ENCODE results near the gene PAX2.
A peak's percentile ranks its signal among the peaks of the same experiment; 100 is the strongest.

The PAX2 gene

DNA sequence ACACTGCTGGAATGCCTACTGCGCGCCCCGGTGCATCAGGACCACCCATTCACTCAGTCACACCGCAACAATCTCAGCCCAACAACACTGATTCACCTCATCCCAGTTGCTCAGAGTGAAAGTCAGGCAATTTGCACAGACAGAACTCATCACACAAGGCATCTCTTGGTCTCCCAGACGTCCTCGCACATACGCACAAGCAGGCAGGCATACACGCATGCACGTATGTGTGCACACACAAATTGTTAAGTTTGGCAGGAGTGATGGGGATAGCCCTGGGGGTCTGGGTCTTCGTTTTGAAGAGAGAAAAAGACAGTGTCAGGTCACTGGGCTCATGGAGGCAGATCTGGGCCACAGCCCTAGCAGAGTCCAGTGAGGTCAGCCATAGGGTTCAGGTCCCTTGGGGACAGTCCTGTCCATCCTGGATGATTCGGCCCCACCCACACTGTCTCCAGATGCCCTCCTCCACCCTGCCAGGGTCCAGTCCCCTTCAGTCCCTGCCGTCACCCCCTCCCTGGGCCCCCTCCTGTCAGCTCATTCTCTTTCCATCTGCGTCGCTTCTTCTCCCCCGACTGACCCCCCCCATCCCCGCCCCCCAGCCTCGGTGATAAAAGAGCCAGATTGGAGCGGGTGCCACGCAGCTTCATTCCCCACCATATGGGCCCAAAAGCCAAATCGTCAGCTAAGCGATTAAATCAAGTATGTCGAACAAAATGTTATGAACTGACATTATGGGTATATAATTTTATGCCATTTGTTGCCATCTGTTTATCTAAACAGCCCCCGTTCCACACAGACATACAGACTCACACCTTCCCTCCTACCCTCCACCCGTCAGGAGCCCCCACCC is 118.9 kb downstream of the PAX2 start:
- DNase-seq, result no peak

DNA sequence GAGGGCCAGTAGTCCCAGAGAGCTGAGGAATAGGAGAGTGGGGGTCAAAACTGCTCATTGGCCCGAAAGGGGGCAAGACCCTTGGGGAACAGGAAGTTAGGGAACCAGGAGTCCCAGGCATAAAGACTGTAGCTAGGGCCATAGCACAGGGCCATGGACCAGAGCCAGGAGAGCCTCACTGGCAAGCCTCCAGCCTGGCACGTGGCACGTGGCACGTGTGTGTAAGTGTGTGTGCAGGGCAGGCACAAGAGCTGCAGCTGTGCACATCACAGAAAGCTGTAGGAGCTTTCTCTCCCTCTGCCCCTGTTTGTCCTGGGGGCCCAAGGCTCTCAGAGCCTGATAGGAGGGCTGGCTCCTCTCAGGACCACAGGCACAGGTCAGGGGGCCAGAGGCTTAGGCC is 119.6 kb downstream of the PAX2 start:
- no peak for DNase-seq

DNA sequence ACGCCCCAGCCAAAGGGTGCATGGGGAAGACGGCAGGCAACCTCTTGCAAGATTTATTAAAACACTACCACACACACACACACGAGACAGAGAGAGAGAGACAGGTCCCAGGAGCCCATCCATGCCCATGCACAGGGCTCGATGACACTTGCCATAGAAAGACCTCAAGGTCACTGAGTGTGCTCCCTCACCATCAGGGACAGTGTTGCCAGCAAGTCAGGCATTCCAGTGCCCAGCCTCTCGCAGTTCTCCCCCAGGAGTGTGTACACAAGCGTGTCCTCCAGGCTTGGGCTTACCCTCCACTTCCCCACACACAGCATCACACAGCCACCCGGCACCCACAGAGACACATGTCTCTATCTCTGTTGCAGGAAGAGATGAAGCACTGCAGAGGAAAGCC is 120.6 kb downstream of the PAX2 start:
- no peak for DNase-seq

DNA sequence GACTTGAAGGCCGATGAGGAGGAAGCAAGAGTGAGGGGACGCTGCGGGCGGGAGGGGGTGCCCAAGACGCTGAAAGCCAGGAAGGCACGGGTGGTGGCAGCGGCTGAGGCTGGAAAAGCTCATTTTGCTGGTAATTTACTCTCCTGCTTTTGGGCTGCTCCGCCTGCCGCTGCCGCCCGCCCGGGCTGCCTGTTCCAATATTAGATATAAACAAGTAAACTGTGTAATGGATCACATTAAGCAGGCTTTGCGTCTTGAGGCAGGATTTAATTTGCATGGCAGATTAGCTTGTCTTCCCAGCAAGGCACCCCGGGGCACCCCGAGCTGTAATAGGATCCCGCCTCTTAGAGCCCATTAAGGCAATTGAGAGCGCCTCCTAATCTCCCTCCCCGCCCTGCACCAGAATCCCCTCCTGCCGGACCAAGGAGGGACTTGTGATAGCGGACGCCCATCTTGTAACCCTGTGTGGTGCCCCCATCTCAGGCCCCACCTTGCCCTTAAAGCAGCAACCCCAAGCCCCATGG is 121.3 kb downstream of the PAX2 start:
- no peak for DNase-seq

DNA sequence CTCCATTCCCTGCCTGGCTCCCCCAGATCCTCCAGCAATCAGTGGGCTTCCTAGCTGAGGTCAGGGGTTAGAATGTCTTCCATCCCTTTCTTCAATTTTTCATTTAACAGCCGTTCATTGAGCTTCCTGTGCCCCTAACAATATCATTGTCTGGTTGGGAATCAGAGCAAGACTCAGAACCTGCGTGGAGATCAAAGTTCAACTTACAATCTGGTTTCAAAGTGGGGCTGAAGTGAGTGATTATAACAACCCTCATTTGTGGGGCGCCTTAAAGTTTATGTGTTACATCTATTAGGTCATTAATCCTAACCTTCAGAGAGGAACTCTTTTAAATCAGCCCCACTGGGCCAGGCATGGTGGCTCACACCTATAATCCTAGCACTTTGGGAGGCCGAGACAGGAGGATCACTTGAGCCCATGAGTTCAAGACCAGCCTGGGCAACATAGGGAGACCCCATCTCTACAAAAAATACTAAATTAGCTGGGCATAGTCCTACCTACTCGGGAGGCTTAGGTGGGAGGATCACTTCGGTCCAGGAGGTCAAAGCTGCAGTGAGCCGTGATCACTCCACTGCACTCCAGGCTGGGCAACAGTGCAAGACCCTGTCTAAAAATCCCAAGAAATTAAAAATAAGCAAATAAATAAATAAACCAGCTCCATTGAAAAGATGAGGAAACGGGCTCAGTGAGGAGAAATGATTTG is 122.0 kb downstream of the PAX2 start:
- no peak for DNase-seq

DNA sequence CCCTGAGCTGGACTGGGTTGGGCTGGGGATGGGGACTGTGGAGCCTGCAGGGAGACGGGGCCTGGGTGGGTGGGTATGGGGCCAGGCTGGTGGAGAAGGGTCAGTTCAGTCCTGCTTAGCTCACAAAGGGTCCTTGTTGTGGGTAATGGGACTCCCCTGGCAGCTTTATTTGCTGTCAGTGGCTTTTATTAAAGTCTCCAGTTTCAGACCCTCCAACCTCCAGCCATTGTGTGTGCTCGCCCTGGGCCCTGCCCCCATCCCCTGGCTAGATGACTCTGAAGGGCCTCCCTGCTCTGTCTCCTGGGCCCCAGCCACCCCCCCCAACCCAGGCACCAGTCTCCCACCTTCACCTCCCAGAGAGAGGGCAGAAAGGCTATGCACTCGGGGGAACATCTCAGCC is 123.0 kb downstream of the PAX2 start:
- no peak for DNase-seq

DNA sequence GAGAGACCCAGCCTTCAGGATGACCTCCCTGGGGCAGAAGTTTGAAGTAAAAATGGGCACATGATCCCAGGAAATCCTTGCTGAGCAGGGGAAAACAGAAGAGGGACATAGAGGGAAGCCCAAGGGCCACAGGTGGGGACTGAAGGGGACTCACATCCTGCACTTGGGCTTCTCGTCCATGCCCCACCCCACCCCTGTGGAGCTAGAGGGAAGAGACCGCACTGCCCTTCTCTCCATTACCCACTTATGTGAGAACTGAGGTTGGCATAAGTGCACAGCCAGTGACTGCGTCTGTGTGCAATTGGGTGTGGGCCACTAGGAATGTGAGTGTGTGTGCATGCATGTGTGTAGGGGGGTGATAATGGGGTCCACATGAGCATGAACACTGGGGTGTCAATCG is 124.0 kb downstream of the PAX2 start:
- DNase-seq, result no peak

DNA sequence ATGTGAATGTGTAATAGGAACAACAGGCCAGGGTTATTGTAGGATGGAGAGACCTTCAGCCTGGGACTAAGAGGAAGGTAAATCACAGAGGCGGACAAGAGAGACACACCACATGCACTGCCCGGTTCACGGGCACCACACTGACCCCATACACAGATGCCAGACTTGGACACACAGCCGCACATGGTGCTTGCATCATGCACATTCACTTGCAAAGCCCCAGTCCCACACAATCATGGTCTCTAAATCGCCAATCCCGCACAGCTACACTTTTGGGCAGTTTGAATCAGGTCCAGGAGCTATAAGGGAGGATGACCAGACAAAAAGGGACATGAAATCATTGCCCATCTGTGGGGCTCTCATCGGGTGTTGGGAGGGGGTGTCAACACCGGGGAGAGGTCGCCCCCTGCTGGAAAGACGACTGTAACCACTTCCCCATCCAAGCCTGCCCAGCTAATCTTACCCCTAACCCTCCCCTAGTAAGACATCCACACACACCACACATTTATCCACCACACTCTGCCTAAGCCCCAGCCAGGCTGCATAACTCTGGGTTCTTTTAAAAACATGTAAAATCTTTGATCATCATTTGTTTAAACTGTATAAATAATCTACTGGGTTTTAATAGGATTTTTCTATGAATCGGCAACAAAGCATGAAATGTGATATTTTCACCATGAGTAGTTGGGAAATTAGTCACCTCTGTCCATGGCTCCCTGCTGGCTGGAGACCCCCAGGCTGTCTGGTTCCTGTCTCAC is 126.8 kb downstream of the PAX2 start:
- DNase-seq, result peak; percentile 7

DNA sequence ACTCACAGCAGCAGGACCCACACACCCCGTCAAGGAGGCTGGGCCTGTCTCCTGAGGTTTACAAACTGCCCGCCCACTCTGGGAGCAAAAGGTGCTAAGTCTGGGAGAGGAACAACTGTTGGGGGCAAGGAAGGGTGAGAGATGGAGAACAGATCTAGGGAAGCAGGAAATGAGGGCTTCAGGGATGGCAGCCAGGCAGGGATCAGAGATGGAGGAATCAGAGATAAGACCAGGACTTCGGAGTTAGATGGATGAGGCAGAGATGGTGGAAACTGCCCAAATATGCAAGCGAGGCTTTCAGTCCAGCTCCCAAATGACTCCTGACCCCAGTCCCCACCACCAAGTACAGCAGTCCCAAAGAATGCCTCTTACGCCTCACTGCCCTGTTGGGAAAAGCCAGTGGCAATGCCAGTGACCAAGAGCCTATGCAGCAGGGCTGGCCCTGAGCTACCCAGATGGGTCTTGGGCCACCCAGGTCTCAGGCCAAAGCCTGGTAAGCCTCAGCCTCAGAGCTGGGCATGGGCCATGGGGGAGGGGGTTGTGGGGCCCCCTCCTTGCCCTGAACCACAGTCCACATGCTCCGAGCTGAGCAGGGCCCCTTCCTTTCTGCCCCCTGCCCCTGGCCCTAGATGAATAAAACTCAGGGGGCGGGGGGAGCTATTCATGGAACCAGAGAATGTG is 127.9 kb downstream of the PAX2 start:
- no peak for DNase-seq

DNA sequence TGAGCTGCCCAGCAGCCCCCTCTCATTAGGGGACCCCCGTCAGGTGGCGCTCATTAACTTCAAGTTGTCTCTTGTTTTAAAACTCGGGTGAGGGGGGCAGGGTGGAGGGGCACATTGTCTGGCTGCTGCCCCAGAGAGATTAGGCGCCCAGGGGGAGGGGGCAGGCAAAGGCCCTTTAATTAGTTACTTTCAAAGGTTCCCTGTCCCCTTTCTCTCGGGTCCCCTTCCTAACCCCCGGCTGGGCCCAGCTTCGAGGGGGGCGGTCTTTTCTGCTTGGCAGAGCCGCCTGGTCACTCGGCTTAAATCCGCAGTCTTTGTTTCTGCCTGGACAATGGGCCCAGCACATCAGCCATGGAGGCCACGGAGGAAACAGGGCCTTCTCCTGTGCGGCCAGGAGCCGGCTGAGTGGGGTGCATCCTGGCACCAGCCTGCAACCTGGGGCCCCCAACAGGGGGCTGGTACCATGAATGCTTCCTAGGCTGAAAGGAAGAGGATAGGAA is 128.5 kb downstream of the PAX2 start:
- no peak for DNase-seq

DNA sequence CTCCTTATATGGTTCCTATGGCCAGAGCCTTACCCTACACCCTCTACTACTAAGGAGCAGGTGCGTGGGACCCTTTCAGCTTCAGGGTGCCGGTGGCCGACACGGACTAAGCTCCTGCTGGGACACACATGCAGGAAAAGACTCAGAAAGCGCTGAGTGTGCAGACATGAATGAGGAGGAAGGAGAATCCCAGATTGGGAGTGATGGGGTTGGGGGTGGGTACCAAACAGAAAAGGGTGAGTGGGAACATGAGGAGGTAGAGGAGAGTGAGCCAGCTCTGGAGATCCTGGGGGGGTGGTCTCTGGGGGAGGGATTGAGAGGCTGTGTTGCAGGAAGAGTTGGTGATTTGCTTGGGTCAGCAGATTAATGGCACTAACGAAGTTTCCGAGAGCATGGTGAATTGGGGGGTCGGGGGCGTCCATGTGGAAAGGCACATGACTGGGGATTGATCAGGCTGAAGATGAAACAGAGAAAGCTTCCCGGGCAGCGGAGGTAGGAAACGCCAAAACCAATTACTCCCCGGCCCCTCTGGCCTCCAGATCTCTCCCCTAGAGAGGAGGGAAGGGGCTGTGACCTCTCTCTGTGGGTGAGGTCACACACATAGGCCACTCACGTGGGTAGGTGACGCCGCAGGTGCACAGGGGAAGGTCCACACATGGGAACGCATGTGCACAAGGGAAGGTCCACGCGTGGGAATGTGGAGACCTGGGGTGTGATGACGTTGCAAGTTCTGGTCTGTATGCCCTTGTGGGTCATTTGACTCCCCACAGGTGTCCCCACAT is 129.5 kb downstream of the PAX2 start:
- no peak for DNase-seq

DNA sequence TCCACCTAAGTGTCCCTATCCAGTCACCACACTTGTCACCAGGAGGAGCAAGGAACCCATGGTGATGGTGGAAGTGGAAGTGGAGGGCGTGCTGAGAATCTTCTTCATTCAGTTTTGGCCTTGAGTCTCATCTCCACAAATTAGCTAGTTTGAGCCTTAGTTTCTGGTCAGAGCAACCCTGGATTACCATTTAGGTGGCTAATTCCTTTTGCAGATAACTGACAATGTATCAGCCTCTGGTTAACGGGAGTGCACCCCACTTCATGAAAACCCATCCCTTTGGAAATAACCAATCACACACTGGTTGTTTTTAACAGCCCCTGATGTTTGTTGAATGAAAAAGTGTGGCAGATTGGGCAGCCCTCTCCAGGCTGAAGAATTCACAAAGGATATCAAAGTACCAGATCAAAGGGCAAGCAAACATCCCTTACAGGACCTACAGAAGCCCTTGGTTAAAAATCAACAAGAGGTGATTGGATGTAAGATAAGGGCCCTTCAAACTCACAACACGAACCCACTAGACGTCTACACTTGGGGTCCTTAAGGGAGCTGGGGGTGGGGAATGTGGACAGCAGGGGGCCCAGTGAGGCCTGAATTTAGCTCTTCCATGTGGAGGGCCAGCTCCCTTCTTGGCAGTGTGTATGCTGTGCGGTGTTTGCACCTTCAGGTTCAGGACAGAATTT is 130.2 kb downstream of the PAX2 start:
- DNase-seq, result no peak

DNA sequence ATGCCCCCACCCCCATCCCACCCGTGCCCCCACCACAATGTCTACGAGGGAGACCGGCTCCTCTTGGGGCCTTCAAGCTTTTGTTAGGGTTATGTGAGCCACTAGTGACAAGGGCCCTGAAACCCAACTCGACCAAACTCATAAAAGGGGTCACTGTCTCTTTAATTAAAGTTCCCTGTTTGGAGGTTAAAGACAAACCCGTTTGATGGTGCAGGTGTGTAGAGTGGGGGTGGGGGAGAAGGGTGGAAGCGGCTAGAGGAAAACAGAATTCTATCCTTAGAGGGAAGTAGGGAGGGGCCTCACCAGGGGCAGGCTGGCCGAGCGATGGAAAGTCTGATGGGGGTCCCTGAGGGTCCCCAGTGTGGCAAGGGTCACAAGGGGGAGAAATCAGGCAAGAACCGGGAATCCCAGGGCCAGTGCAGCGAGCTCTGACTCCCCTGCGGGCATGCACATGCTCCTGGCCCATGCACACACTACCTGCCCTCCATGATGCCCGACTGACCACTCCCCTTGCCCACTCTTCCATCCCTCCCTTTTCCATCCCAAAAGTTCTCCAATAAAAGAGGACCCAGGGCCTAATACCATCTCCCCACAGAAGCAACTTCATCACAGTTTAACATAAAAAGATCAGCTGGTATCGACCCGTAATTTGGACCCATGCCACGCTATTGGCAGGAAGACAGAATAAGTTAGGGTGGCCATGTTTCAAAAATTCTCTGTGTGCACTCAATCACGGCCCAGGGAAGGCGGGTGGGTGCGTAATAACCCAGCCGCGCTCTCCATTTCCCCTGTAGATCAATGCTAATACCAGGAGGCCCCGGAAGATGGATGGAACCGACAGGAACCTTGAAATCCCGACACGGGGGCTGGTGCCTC is 131.4 kb downstream of the PAX2 start:
- no peak for DNase-seq

DNA sequence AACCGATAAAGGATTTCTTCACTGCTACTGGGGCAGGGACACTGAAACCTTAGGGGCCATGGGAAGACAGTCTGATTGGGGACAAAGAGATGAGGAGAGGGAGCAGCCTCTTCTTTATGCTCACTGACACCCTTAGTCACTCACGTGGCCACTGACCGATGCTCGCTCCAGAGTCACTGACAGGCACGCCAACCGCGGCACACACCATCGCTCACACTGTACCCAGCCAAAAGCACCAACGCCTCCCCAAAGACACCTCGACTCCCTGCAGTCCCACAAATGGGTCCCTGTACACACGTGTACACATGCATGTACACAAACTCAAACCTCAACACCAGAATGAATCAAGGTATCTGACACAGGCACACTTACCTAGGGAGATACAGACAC is 132.1 kb downstream of the PAX2 start:
- DNase-seq, result no peak

DNA sequence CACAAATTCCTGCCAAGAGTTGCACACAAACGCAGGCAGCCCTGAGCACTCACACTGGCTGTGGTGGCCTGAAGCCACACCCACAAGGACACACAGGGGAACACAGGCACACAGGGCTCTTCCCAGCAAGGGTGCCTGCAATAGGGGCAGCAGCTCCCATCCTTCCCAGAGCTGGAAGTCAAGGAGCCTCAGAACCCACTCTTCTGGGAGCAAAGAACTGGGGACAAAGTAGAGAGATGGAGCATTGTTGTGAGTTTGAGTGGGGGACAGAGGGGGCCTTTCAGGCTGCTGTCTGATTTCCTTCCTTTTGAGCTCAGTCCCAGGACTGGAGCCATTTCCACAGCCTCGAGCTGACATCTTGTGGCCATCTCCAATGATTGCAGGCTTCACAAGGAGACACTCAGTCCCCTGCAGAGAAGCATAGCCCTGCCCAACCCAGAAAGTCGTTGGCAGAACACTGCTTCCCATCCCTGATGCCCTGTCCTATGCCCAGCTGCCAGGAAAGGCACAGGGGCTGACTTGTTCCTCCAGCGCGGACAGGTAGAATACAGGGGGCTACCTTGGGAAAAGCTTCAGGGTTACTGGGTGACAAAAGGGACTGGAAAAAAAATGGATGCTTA is 133.0 kb downstream of the PAX2 start:
- no peak for DNase-seq
